Fibroblast of lung (primary cell): Measurements from ENCODE around the gene ZFP57. TPM values are rescaled to one million over a fixed set of nuclear protein-coding genes. Genes with fewer than 3 reads are reported as not detected.

Source experiments
- DNase-seq, 2 donors: peaks; one replicate each; pipeline versions ENCODE4 v3.0.0 to v3.0.0-alpha.2; 2010; ENCODE audit warnings: low read depth in 2 of 2
- H2AFZ ChIP-seq: 2 replicates; pipeline ENCODE4 v1.5.1; 2012; ENCODE audit warnings: low read length, control low read depth, inconsistent platforms
- H3K27ac ChIP-seq: 2 replicates; pipeline ENCODE4 v1.5.1; 2011; ENCODE audit warnings: low read length, control low read depth; ENCODE audit not compliant: insufficient read depth
- H3K27me3 ChIP-seq: 2 replicates; pipeline ENCODE4 v1.5.1; 2011; ENCODE audit warnings: mild to moderate bottlenecking, low read length; ENCODE audit not compliant: control insufficient read depth, insufficient read depth
- H3K36me3 ChIP-seq: 2 replicates; pipeline ENCODE4 v1.5.1; 2011; ENCODE audit warnings: low read length; ENCODE audit not compliant: control insufficient read depth, insufficient read depth
- H3K4me1 ChIP-seq: 2 replicates; pipeline ENCODE4 v1.5.1; 2011; ENCODE audit warnings: low read length; ENCODE audit not compliant: control insufficient read depth, insufficient read depth; ENCODE audit errors: extremely low read depth
- H3K4me2 ChIP-seq: 2 replicates; pipeline ENCODE4 v1.5.1; 2011; ENCODE audit warnings: low read length, control low read depth; ENCODE audit not compliant: insufficient read depth; ENCODE audit errors: extremely low read depth
- H3K4me3 ChIP-seq, 4 experiments: fragments of 200-600 bp in 1 of 4; sonication (generic) in 1 of 4; replicated peaks in 1 of 4; 2 replicates each; pipeline ENCODE4 v1.5.1; 2011 to 2016; ENCODE audit warnings: low read length in 4 of 4, low read depth in 3 of 4, mild to moderate bottlenecking in 3 of 4, control low read depth in 2 of 4, inconsistent platforms in 1 of 4, mixed read lengths in 1 of 4; ENCODE audit not compliant: insufficient read depth in 1 of 4; ENCODE audit errors: control extremely low read depth in 1 of 4
- H3K79me2 ChIP-seq: 2 replicates; pipeline ENCODE4 v1.5.1; 2012; ENCODE audit warnings: mild to moderate bottlenecking, low read length, inconsistent platforms; ENCODE audit not compliant: control insufficient read depth, insufficient read depth
- H3K9ac ChIP-seq: 2 replicates; pipeline ENCODE4 v1.5.1; 2011; ENCODE audit warnings: mild to moderate bottlenecking, low read length, control low read depth; ENCODE audit not compliant: insufficient read depth
- H3K9me3 ChIP-seq: 2 replicates; pipeline ENCODE4 v1.5.1; 2012; ENCODE audit warnings: low read depth, low read length; ENCODE audit not compliant: control insufficient read depth, insufficient read depth
- H4K20me1 ChIP-seq: 2 replicates; pipeline ENCODE4 v1.5.1; 2011; ENCODE audit warnings: low read length; ENCODE audit not compliant: control insufficient read depth, insufficient read depth; ENCODE audit errors: extremely low read depth
- EZH2 ChIP-seq: IDR thresholded peaks from 2 replicates; pipeline ENCODE4 v1.5.1; 2012; ENCODE audit warnings: low read length, control low read depth, mild to moderate bottlenecking; ENCODE audit errors: missing control alignments
- polyA plus RNA-seq, 2 donors: library from polyadenylated mRNA; depleted of rRNA in 1 of 2; stranded (reverse) in 1 of 2; unstranded in 1 of 2; fragments of >200 nt; gene quantifications; 2 replicates each; pipeline ENCODE4 v1.2.1, GENCODE V29; 2011 to 2012; ENCODE audit warnings: missing spikeins in 1 of 2
- total RNA-seq: library from RNA; depleted of rRNA; stranded (reverse); fragments of >200 nt; gene quantifications from 2 replicates; pipeline ENCODE4 v1.2.1, GENCODE V29; 2014
- TF ChIP-seq, protein P1 (sequence below), 2 donors: IDR thresholded peaks in 1 of 2; conservative IDR thresholded peaks in 1 of 2; 1 replicate in 1 of 2; 2 replicates in 1 of 2; pipeline ENCODE4 v1.5.1; 2011 to 2012; ENCODE audit warnings: low read length in 2 of 2, control low read depth in 1 of 2, inconsistent platforms in 1 of 2, low read depth in 1 of 2, mild to moderate bottlenecking in 1 of 2

The ZFP57 gene
- total and polyA plus RNA-seq, 2 donors (not counting 1 experiment from before 2014, with no cell fraction given), result not detected

DNA sequence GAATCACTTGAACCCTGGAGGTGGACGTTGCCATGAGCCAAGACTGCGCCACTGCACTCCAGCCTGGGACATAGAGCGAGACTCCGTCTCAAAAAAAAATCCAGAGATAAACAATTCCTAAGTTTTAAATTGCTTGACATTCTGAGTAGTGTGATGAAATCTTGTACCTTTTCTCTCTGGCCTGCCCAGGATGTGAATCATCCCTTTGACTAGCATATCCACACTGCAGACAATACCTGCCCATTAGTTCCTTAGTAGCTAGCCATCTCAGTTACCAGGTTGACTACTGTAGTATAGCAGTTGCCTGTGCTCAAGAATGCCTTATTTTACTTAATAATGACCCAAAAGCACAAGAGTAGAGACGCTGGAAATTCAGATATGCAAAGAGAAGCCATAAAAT is 2.8 kb downstream of the ZFP57 start:
- DNase-seq, result no peak
- H2AFZ ChIP-seq, result no peak overlapping the region
- H3K9me3 ChIP-seq, result no peaks in the 10 kb centered on the region
- H3K36me3 ChIP-seq, result no peaks in the 10 kb centered on the region
- no peak overlapping the region for H3K9ac ChIP-seq
- H3K79me2 ChIP-seq, result no peaks in the 10 kb centered on the region
- TF ChIP-seq, protein P1, sequence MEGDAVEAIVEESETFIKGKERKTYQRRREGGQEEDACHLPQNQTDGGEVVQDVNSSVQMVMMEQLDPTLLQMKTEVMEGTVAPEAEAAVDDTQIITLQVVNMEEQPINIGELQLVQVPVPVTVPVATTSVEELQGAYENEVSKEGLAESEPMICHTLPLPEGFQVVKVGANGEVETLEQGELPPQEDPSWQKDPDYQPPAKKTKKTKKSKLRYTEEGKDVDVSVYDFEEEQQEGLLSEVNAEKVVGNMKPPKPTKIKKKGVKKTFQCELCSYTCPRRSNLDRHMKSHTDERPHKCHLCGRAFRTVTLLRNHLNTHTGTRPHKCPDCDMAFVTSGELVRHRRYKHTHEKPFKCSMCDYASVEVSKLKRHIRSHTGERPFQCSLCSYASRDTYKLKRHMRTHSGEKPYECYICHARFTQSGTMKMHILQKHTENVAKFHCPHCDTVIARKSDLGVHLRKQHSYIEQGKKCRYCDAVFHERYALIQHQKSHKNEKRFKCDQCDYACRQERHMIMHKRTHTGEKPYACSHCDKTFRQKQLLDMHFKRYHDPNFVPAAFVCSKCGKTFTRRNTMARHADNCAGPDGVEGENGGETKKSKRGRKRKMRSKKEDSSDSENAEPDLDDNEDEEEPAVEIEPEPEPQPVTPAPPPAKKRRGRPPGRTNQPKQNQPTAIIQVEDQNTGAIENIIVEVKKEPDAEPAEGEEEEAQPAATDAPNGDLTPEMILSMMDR (conservative IDR thresholded peaks at IDR 0.05 in 1 of 2, IDR thresholded peaks at IDR 0.05 in 1 of 2; ENCODE audit: low read depth in 1 of 2, low read length in 2 of 2), result no peak
- no peak for TF ChIP-seq EZH2
- no peaks in the 10 kb centered on the region for H4K20me1 ChIP-seq
- H3K27ac ChIP-seq, result no peak overlapping the region
- no peak overlapping the region for H3K4me2 ChIP-seq
- no peaks in the 10 kb centered on the region for H3K4me1 ChIP-seq
- H3K4me3 ChIP-seq, result no peak overlapping the region
- no peaks in the 10 kb centered on the region for H3K27me3 ChIP-seq

DNA sequence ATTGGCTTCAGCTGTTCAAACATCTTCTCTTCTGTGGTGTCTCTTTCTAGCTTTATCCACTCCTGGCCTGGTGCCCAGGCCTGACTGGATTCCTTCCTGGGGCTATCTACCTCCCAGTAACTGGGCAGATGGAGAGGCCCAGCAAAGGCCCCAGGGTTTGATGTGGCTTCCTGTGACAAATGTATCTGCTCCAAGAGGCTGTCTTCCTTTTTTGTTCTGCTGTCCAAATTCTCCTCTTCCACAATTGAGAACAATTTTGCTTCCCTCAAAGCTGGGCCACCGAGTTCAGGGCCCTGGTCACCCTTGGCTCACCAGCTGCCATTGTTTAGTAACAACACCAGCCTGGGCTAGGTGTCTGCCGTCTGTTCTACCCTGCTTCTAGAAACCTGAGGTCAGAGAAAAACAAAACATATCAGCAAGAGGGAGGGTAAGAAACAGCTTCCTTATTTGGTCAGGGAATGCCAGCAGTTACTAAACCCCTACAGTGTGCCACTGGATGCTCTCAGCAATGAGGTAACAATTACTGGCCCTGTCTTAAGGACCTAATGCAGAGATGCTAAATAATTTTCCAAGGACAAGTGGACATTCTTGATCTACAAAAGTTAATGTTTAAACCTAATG is 3.9 kb downstream of the ZFP57 start:
- Histone ChIP-seq H3K79me2 (no peaks in the 10 kb centered on the region), H3K27ac (no peak overlapping the region), H3K27me3 (no peaks in the 10 kb centered on the region), H3K9me3 (no peaks in the 10 kb centered on the region), H3K4me2 (no peak overlapping the region), H3K4me1 (no peaks in the 10 kb centered on the region), H3K4me3 (no peak overlapping the region), H3K36me3 (no peaks in the 10 kb centered on the region), H2AFZ (no peak overlapping the region), H4K20me1 (no peaks in the 10 kb centered on the region), H3K9ac (no peak overlapping the region)
- no peak for DNase-seq
- TF ChIP-seq EZH2, result no peak
- TF ChIP-seq, protein P1 (conservative IDR thresholded peaks at IDR 0.05 in 1 of 2, IDR thresholded peaks at IDR 0.05 in 1 of 2; ENCODE audit: low read depth in 1 of 2, low read length in 2 of 2), result no peak

DNA sequence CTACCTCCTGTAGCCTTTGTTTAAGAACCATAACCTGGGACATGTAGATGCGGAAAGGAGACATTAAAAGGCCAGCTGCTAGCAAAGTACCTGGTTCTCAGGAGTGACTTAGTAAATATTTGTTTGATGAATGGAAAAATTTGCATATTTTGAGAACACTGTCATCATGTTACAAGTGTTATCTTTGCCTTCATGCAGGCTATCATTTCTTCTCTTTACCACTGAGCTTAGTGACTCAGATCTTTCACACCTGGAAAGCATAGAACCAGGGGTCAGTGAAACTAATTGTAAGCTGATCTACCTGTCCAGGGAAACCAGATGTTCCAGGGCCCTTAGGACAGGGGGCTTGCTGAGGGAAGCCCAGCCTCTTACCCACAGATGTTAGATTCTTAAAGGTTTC is 5.4 kb downstream of the ZFP57 start:
- no peaks in the 10 kb centered on the region for H3K9me3 ChIP-seq
- no peak overlapping the region for H2AFZ ChIP-seq
- no peaks in the 10 kb centered on the region for H3K36me3 ChIP-seq
- H3K4me3 ChIP-seq, result no peak overlapping the region
- no peaks in the 10 kb centered on the region for H4K20me1 ChIP-seq
- no peak for DNase-seq
- no peaks in the 10 kb centered on the region for H3K27me3 ChIP-seq
- H3K4me2 ChIP-seq, result no peak overlapping the region
- TF ChIP-seq, protein P1 (conservative IDR thresholded peaks at IDR 0.05 in 1 of 2, IDR thresholded peaks at IDR 0.05 in 1 of 2; ENCODE audit: low read depth in 1 of 2, low read length in 2 of 2), result no peak
- no peak for TF ChIP-seq EZH2
- no peak overlapping the region for H3K9ac ChIP-seq
- no peaks in the 10 kb centered on the region for H3K4me1 ChIP-seq
- H3K79me2 ChIP-seq, result no peaks in the 10 kb centered on the region
- H3K27ac ChIP-seq, result no peak overlapping the region
